Activated T-cell treated with anti-CD3 and anti-CD28 coated beads, Interleukin-2, amount 50 U/mL, for 48 hours (primary cell): ENCODE results near the gene NTSR1.

Source experiments
- DNase-seq, 2 experiments: peaks; one replicate each; pipeline ENCODE4 v3.0.0-alpha.2; 2020

The NTSR1 gene

GRCh38 chr20:62694868-62695267, 13.8 kb upstream of the NTSR1 start:
- DNase-seq = no peak

DNA sequence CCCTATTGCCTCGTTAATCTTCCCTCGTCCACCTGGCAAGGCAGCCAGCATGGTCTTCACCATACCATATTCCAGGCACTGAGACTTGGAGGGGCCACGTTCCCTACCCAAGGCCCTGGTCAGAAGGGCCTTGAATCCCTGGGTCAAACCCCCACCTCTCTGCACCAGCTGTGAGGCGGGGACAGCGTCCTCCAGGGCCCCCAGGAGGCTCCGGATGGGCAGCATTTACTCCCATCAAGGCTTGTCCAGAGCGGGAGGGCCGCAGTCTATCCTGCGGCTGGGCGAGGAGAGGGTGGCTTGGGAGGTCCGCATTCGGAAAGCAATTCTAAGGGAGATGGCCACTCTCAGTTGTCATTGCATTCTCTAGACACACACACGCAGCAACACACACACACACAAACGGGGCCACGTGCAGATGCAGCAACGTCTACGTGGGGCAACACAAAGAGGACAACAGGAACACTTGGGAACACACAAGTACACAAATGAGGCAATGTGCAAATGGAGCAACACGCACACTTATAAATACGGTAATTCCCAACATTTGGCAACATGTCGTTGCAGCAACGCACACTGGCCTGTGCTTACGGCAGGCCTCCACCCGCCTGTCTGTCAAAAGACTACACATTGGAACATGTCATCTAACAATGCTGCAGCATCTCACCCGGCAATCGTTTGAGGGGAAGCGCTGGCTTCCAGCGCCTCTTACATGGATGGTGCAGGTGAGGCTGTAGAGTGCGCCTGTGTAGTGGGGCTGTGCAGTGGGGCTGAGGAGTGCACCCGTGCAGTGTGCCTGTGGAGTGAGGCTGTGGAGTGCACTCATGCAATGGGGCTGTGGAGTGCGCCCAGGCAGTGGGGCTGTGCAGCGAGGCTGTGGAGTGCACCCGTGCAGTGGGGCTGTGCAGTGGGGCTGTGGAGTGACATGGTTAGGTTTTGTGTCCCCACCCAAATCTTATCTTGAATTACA, 12.9 kb upstream of the NTSR1 start:
- no peak for DNase-seq

- DNase-seq = no peak
Measured at GRCh38 chr20:62696434-62696957, 12.1 kb upstream of the NTSR1 start.

DNA sequence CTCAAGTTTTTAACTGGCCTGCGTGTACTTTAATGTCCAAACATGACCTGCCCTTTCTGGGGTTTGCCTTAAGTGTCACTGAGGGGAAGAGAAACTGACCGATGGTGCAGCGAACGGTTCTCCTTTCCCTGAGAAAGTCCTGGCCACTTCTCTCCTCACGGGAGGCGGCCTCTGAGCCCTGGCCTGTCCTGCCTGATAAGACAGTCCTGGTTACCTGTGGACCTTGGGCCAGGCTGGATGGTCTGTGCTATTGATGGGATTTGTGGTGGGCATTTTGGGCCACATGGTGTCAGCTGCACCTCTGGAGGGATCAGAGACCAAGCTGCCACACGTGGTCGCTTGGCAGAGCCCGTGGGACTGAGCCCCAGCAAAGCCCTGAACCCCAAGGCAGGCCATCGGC, 11.6 kb upstream of the NTSR1 start:
- DNase-seq = no peak

DNA sequence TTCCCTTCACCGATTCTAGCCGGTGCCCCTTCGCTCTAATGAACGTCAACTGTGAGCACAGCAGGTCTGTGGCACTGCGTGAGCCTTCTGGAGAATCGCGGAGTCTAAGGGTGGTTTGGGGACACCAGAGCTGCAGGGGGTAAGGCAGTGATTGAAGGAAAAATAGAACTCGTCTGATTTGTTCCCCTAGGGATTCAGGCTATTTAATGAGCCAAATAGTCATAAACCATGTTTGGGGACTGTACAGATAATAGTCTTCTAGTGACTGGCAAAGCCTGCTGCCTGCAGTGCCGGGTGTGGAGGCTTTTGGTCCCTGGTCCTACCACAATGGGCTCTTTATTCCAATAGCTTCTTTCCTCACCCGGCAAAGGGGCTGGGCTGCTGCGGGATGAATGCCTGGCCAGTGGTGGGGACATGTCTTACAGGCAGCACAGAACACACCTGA, 11.1 kb upstream of the NTSR1 start:
- DNase-seq = no peak

GRCh38 chr20:62698231-62698630, 10.4 kb upstream of the NTSR1 start:
- DNase-seq = no peak

- no peak for DNase-seq
Measured at GRCh38 chr20:62699296-62699695, 9.3 kb upstream of the NTSR1 start.

DNA sequence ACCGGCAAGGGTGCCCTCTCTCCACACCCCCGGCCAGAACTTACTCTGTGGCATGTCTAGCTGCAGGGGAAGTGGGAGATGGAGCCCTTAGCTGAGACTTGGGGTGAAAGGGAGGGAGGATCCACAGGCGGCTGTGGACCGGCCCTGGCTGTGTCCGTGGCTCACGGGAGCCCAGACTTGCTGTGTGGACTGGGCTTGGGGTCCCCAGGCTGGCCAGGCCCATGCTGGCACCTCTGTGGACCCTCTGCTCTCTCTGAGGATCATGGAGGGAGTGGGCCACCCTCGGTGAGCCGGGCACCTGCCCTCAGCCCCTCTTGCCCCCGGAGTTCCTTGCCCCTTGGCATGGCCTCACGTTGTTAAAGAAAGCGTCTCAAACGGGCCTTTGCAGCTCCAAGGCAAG, 8.9 kb upstream of the NTSR1 start:
- no peak for DNase-seq

- DNase-seq = no peak
Measured at GRCh38 chr20:62700261-62700930, 8.2 kb upstream of the NTSR1 start.

DNA sequence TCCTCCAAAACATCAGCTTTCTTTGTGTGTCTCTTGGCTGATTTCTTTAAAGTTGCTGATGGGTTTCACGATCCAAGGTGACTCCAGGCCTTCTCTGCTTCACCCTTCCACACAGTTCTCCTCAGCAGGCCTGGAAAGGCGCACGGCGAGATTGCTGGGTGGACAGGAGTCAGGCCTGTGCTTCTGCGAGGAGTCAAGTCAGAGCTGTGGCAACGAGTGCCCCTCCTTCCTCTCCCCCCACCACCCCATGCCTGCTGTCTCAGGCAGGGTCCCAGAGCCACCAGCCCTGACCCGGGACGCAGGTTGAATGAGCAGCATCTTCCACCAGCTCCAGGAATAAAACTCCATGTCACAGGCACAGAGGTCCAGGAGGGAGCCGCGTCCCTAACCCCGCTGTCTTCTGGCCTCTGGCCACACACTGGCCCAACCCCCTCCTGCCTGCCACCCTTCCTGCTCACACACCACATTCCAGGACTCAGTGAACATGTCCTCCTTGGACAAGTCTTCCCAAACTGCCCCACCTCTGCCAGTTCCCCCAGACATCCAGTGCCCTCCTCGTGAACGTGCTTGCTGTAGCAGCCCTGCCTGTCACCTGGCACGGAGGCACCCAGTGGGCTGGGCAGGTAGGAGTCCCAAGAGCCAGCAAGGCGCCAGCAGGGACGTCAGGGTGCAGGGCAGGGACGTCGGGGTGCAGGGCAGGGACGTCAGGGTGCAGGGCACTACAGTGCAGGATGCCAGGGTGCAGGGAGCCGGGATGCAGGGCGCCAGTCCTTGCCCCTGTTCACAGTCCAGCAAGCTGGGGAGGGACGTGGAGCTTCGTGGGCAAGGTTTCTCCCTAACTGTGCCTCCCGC, 7.2 kb upstream of the NTSR1 start:
- no peak for DNase-seq

DNA sequence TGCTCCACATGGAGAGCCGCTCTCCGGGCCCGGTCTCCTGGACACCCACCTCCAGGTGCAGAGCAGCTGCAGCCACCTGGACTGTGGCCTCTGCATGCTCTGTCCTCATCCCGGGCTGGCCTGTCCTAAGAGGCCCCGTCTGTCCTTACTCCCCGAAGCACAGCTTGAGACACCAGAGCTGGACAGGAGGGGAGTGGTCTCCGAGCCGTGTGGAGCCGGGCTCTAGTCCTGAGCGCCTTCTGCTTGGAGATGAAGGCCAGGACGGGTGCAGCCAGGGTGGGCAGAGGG, 6.7 kb upstream of the NTSR1 start:
- no peak for DNase-seq

GRCh38 chr20:62702895-62703852, 5.5 kb upstream of the NTSR1 start:
- DNase-seq = peak; percentile 42 to 52

GRCh38 chr20:62703853-62704228, 4.8 kb upstream of the NTSR1 start:
- DNase-seq = no peak

GRCh38 chr20:62704341-62704948, 4.2 kb upstream of the NTSR1 start:
- no peak for DNase-seq

- no peak for DNase-seq
Measured at GRCh38 chr20:62705627-62706026, 3.0 kb upstream of the NTSR1 start.

DNA sequence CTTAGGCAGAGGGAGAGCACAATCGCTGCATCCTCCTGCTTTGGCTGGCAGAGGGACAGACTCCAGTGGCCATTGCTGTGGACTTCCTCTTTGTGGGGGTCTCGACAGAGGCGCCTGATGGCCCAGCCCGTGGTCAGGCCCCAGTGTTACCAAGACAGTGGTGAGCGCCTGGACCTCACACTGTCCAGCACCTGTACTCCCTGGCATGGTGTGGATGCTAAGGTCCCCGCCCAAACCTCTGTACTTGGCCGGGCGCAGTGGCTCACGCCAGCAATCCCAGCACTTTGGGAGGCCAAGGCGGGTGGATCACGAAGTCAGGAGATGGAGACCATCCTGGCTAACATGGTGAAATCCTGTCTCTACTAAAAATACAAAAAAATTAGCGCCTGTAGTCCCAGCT, 2.3 kb upstream of the NTSR1 start:
- DNase-seq = no peak

- DNase-seq = no peak
Measured at GRCh38 chr20:62706857-62707256, 1.8 kb upstream of the NTSR1 start.

DNA sequence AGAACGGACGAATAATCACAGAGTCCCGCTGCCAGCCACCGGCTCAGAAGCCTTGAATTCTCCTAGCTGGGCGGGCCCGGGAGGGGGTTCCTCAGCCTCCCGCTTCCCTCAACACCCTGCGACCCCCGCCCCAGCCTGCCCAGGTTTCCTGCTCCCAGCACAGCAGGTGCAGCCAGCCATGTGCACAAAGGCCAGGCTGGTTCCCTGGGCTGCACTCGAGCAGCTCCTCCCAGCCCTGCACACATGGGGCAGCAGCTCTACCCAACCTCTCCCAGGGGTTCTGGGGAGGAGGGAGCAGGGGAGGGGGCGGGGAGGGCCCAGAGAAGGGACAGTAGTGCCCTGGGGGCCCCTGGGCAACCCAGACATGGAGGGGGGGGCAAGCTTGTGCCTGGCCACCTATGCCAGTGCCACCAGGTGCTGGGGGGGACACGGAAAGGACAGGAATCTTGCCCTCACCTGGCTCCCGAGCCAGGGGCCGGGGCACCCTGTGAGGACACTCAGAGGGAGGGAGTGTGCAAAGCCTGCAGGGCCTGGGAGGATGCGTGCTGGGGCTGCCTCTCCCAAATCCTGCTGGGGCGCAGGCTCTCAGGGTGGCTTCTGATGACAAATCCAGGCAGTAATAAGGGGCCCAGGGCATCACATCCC, 1.2 kb upstream of the NTSR1 start:
- no peak for DNase-seq

DNA sequence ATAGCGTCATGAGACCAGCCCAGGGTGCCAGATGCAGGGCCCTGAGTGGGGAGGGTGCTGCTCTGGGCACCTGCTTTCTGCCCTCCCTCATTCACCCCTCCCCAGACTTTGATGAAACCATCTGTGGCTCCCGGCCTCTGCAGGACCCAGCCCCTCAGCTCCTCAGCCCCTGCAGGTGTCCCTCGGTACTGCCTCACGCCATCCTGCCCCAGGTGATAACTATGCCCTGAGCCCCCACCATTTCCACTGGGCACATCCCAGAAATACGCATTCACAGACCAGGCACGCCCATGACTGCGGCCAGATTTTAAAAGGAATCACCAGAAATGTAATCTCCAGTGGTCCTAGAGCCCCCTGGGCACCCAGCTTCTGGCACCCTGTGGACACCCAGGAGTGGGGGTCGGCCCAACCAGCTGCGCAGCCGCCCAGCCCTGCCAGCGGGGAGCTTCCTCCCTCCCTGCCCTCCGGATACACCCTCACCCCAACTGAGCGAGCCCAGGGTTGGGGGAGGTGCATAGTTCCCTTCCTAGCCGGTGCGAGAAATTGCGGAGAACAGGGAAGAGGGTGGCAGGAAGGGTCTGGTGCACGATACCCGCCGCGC, 615 bp upstream of the NTSR1 start:
- DNase-seq = peak; percentile 39 to 50

- DNase-seq = no peak
Measured at GRCh38 chr20:62709537-62709905, 885 bp downstream of the NTSR1 start.
